ENCODE data around the gene CST5.

CST5 gene

GRCh38 chr20:23875606-23876237 lies 3.8 kb downstream of the CST5 start:
- Histone ChIP-seq H3K9ac (ENCODE audit: low read length) (no peak overlapping the region), H3K4me3 (ENCODE audit: low read length) (no peak overlapping the region), H3K36me3 (replicated peaks; ENCODE audit: insufficient read depth, low read length) (no peaks in the 10 kb centered on the region), H3K27ac (ENCODE audit: low read length) (no peak overlapping the region), H3K79me2 (ENCODE audit: low read length) (no peaks in the 10 kb centered on the region), H2AFZ (ENCODE audit: low read length) (no peak overlapping the region), H4K20me1 (ENCODE audit: insufficient read depth, low read length) (no peaks in the 10 kb centered on the region), H3K4me1 (ENCODE audit: low read length) (no peaks in the 10 kb centered on the region), H3K4me2 (ENCODE audit: low read depth, low read length) (no peak overlapping the region), H3K9me2 (replicated peaks; ENCODE audit: insufficient read depth, low read length) (no peaks in the 10 kb centered on the region), H3F3A (ENCODE audit: insufficient read depth, low read length) (no peaks in the 10 kb centered on the region), H3K9me3 (replicated peaks; ENCODE audit: insufficient read depth, low read length) (no peaks in the 10 kb centered on the region), H3K27me3 (replicated peaks; ENCODE audit: insufficient read depth, low read length) (no peaks in the 10 kb centered on the region)
- TF ChIP-seq CTCF (IDR thresholded peaks at IDR 0.05; ENCODE audit: low read length) (no peak), EZH2 (optimal IDR thresholded peaks at IDR 0.05; ENCODE audit: low read depth, low read length) (no peak), EZH2phosphoT487 (IDR thresholded peaks at IDR 0.05; ENCODE audit: low read length) (no peak)
- DNase-seq = no peak

DNA sequence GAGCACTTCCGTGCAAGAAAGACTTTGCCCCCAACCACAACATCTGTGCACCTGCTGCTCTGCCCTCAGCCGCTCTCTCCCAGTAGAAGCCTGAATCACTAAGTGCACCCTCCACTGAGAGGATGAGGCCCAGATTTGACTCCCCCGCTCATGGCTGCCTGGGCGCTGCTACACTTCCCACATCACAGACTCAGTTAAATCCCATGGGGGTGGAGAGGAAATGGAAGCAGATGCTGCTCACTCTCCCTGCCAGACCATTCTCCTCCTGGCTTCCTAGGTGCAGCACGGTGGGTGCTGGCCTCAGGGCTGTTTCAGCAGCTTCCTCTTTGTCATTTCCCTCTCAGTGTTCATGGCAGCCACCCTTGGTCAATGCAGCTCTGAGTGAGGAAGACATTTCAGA lies 4.8 kb downstream of the CST5 start:
- Histone ChIP-seq H3K4me1 (ENCODE audit: low read length) (no peaks in the 10 kb centered on the region), H4K20me1 (ENCODE audit: insufficient read depth, low read length) (no peaks in the 10 kb centered on the region), H3K79me2 (ENCODE audit: low read length) (no peaks in the 10 kb centered on the region), H3K4me2 (ENCODE audit: low read depth, low read length) (no peak overlapping the region), H3K9ac (ENCODE audit: low read length) (no peak overlapping the region), H2AFZ (ENCODE audit: low read length) (no peak overlapping the region), H3K27me3 (replicated peaks; ENCODE audit: insufficient read depth, low read length) (no peaks in the 10 kb centered on the region), H3K4me3 (ENCODE audit: low read length) (no peak overlapping the region), H3F3A (ENCODE audit: insufficient read depth, low read length) (no peaks in the 10 kb centered on the region), H3K9me3 (replicated peaks; ENCODE audit: insufficient read depth, low read length) (no peaks in the 10 kb centered on the region), H3K9me2 (replicated peaks; ENCODE audit: insufficient read depth, low read length) (no peaks in the 10 kb centered on the region), H3K27ac (ENCODE audit: low read length) (no peak overlapping the region), H3K36me3 (replicated peaks; ENCODE audit: insufficient read depth, low read length) (no peaks in the 10 kb centered on the region)
- TF ChIP-seq CTCF (IDR thresholded peaks at IDR 0.05; ENCODE audit: low read length) = no peak
- DNase-seq = no peak

DNA sequence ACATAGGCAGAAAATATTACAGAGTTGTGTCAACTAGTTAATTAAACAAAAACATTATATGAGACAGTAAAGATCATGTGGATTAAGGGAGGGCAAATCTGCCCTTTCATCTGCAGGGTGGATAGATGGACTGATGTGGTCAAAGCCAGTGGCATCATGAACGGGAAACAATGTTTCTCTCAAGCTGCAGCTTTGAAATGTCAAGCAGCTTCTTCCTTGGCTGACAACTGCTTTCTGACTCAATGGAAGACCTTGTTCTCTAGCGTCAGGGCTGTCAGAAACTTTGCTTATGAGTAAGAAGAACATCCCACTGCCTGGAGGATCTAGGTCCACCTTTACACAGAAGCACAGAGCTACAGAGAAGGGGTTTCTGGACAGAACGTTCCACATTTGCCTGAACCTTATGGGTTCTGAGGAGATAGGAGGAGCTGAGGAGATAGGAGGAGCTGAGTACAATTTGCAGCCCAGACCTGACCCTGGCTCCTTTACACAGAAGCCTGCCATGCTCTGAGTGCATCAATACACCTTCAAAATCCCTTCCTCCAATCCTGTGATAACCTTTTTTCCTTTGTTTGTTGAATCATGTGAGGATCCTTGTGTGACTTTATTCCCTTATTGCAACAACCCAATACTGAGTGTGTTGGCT lies 6.1 kb downstream of the CST5 start:
- Histone ChIP-seq H3F3A (ENCODE audit: insufficient read depth, low read length) (no peaks in the 10 kb centered on the region), H3K9me3 (replicated peaks; ENCODE audit: insufficient read depth, low read length) (no peaks in the 10 kb centered on the region), H3K27ac (ENCODE audit: low read length) (no peak overlapping the region), H4K20me1 (ENCODE audit: insufficient read depth, low read length) (no peaks in the 10 kb centered on the region), H3K79me2 (ENCODE audit: low read length) (no peaks in the 10 kb centered on the region), H3K4me2 (ENCODE audit: low read depth, low read length) (no peak overlapping the region), H3K36me3 (replicated peaks; ENCODE audit: insufficient read depth, low read length) (no peaks in the 10 kb centered on the region), H3K9me2 (replicated peaks; ENCODE audit: insufficient read depth, low read length) (no peaks in the 10 kb centered on the region), H3K4me1 (ENCODE audit: low read length) (no peaks in the 10 kb centered on the region), H3K27me3 (replicated peaks; ENCODE audit: insufficient read depth, low read length) (no peaks in the 10 kb centered on the region), H3K9ac (ENCODE audit: low read length) (no peak overlapping the region), H3K4me3 (ENCODE audit: low read length) (no peak overlapping the region), H2AFZ (ENCODE audit: low read length) (no peak overlapping the region)
- TF ChIP-seq EZH2phosphoT487 (IDR thresholded peaks at IDR 0.05; ENCODE audit: low read length) = no peak
- TF ChIP-seq EZH2 (optimal IDR thresholded peaks at IDR 0.05; ENCODE audit: low read depth, low read length) = no peak
- no peak for TF ChIP-seq CTCF (IDR thresholded peaks at IDR 0.05; ENCODE audit: low read length)
- DNase-seq = no peak
